SH-SY5Y (cell line): Measurements from ENCODE around the gene HOXC10.

Source experiments
- GATA2 ChIP-seq: IDR thresholded peaks from 2 replicates; pipeline ENCODE4 v1.6.1; 2011; ENCODE audit warnings: mild to moderate bottlenecking, low read depth, low read length
- GATA3 ChIP-seq: IDR thresholded peaks from 2 replicates; pipeline ENCODE4 v1.6.1; 2011; ENCODE audit warnings: low read depth, mild to moderate bottlenecking, low read length, moderate library complexity

HOXC10 gene

DNA sequence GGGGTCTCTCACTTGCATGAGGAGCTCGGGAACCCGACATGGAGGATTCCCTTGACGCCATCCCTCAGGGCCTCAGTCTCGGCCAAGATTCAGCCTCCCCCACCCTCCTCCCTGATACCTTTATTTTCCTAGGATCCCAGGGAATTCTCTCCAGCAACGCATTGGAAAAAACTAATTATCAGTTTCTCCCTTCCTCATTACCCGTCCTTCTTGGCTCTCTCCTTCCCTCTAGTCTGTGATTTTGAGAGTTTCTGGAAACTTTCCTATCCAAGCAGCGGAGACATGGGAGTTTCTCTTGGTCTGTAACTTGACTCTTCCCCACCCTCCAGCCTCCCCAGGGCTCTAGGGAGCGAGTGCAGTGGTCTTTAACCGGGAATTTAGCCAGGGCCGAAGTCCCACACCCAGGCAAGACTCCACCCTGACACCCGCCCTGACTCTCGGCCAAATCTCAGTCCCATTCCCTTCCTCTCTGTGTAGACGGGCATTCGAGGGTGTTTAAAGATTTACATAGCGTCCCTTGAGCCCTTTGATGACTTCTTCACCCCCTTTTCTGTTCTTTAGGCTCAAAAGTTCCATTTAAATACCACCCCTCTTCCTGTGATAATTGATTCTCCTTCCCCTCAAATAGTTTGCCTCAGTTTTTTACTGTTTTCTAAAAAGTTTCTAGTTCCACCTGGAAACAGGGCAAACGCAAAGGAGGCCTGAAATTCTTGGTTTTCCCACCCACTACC lies 54.6 kb downstream of the HOXC10 start:
- TF ChIP-seq GATA2, result no peak
- TF ChIP-seq GATA3, result no peak
